DMS153 treated with DMSO at 0.1 percent for 48 hours (cell line): ENCODE results near the gene SIRT7.
"Not testable (repeated sequence)": the region's sequence is repeated elsewhere in the genome, so short reads cannot be mapped to it uniquely, and the experiment has no call there.

Experiments
- DNase-seq: peaks from one replicate; lab custom pipeline; 2025; ENCODE audit not compliant: unreplicated experiment; lab: John Stamatoyannopoulos, UW

SIRT7 gene

GRCh38 chr17:81920612-81921536 is 2.9 kb upstream of the SIRT7 start:
- no peak for DNase-seq

- no peak for DNase-seq
Observed at GRCh38 chr17:81918832-81919545, 1.0 kb upstream of the SIRT7 start.

GRCh38 chr17:81918333-81918669 is 325 bp upstream of the SIRT7 start:
- DNase-seq, result not testable (repeated sequence)

- DNase-seq, result no peak
Observed at GRCh38 chr17:81916234-81917001, 1.6 kb downstream of the SIRT7 start.

GRCh38 chr17:81915331-81915730 is 2.6 kb downstream of the SIRT7 start:
- DNase-seq, result no peak

- no peak for DNase-seq
Observed at GRCh38 chr17:81914103-81914850, 3.7 kb downstream of the SIRT7 start.

- DNase-seq, result no peak
Observed at GRCh38 chr17:81913394-81914102, 4.4 kb downstream of the SIRT7 start.

- no peak for DNase-seq
Observed at GRCh38 chr17:81912441-81913309, 5.3 kb downstream of the SIRT7 start.

- no peak for DNase-seq
Observed at GRCh38 chr17:81911969-81912368, 6.0 kb downstream of the SIRT7 start.

- DNase-seq, result peak; percentile 84
Observed at GRCh38 chr17:81911277-81911961, 6.6 kb downstream of the SIRT7 start, which contains the start of gene PCYT2. TSS of gene PCYT2 (minus strand) at chr17:81911399. CDS start at chr17:81911355, 44 bp downstream.

GRCh38 chr17:81910840-81911276 is 7.1 kb downstream of the SIRT7 start:
- no peak for DNase-seq

GRCh38 chr17:81909966-81910839 is 7.8 kb downstream of the SIRT7 start:
- no peak for DNase-seq

- no peak for DNase-seq
Observed at GRCh38 chr17:81909231-81909630, 8.7 kb downstream of the SIRT7 start.

GRCh38 chr17:81908793-81909192 is 9.2 kb downstream of the SIRT7 start:
- no peak for DNase-seq

GRCh38 chr17:81907219-81908145 is 10.5 kb downstream of the SIRT7 start:
- no peak for DNase-seq

- DNase-seq, result no peak
Observed at GRCh38 chr17:81906476-81907218, 11.3 kb downstream of the SIRT7 start.
